SH-SY5Y (cell line): ENCODE results near the gene WNK1.

Source experiments
- GATA2 ChIP-seq: IDR thresholded peaks from 2 replicates; pipeline ENCODE4 v1.6.1; 2011; ENCODE audit warnings: mild to moderate bottlenecking, low read depth, low read length
- GATA3 ChIP-seq: IDR thresholded peaks from 2 replicates; pipeline ENCODE4 v1.6.1; 2011; ENCODE audit warnings: low read depth, mild to moderate bottlenecking, low read length, moderate library complexity

DNA sequence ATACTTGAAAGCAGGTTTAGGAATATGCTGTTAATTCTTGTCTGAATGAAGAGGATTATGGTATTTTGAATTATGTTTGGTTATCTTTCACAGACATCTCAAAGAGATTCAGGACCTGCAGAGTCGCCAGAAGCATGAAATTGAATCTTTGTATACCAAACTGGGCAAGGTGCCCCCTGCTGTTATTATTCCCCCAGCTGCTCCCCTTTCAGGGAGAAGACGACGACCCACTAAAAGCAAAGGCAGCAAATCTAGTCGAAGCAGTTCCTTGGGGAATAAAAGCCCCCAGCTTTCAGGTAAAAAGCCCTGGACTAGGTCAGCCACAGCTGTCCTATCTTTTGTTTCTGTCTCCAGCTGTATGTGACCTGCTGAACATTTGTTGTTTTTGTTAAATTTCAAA, 145.0 kb downstream of the WNK1 start:
- TF ChIP-seq GATA3 (no peak), GATA2 (peak; percentile 35; the same call in 1 of the 2 replicates)
